Islet precursor cell (in vitro differentiated cells): Measurements from ENCODE around the gene DISC1.
A peak's percentile ranks its signal among the peaks of the same experiment; 100 is the strongest.

ENCODE experiments used
- DNase-seq: peaks from one replicate; pipeline ENCODE4 v3.0.0-alpha.2; 2018

The DISC1 gene

GRCh38 chr1:232018231-232019025 is 391.8 kb downstream of the DISC1 start:
- no peak for DNase-seq

GRCh38 chr1:232019026-232019340 is 392.4 kb downstream of the DISC1 start:
- DNase-seq = no peak

GRCh38 chr1:232020352-232020751 is 393.8 kb downstream of the DISC1 start:
- DNase-seq = no peak

GRCh38 chr1:232029315-232029714 is 402.7 kb downstream of the DISC1 start:
- DNase-seq = no peak

- DNase-seq = no peak
These were observed 404.6 kb downstream of the DISC1 start for GRCh38 chr1:232031156-232031555.

- DNase-seq = peak; percentile 63
These were observed 406.7 kb downstream of the DISC1 start for GRCh38 chr1:232033285-232033684.

- DNase-seq = no peak
These were observed 408.0 kb downstream of the DISC1 start for GRCh38 chr1:232034556-232034955.

- no peak for DNase-seq
These were observed 409.8 kb downstream of the DISC1 start for GRCh38 chr1:232036181-232036933.

GRCh38 chr1:232037774-232038388 is 411.3 kb downstream of the DISC1 start:
- DNase-seq = no peak

- no peak for DNase-seq
These were observed 412.4 kb downstream of the DISC1 start for GRCh38 chr1:232038706-232039677.

- DNase-seq = no peak
These were observed 413.7 kb downstream of the DISC1 start for GRCh38 chr1:232040260-232040659.

- no peak for DNase-seq
These were observed 418.1 kb downstream of the DISC1 start for GRCh38 chr1:232044728-232045127.

- no peak for DNase-seq
These were observed 418.8 kb downstream of the DISC1 start for GRCh38 chr1:232045139-232045994.

GRCh38 chr1:232046451-232047306 is 420.1 kb downstream of the DISC1 start:
- DNase-seq = no peak

- DNase-seq = no peak
These were observed 420.9 kb downstream of the DISC1 start for GRCh38 chr1:232047473-232047872.

- DNase-seq = no peak
These were observed 421.9 kb downstream of the DISC1 start for GRCh38 chr1:232048481-232048880.

- DNase-seq = no peak
These were observed 422.7 kb downstream of the DISC1 start for GRCh38 chr1:232049335-232049734.

GRCh38 chr1:232057217-232057895 is 430.8 kb downstream of the DISC1 start:
- no peak for DNase-seq

GRCh38 chr1:232057896-232058274 is 431.3 kb downstream of the DISC1 start:
- no peak for DNase-seq

GRCh38 chr1:232059726-232060374 is 433.3 kb downstream of the DISC1 start:
- DNase-seq = no peak
